ENCODE measurements around the gene ESPN. TPM values are rescaled to one million over a fixed set of nuclear protein-coding genes. Genes with fewer than 3 reads are reported as not detected.

Gene ESPN
- total RNA-seq, 2 experiments from 2014 or later, result not detected

DNA sequence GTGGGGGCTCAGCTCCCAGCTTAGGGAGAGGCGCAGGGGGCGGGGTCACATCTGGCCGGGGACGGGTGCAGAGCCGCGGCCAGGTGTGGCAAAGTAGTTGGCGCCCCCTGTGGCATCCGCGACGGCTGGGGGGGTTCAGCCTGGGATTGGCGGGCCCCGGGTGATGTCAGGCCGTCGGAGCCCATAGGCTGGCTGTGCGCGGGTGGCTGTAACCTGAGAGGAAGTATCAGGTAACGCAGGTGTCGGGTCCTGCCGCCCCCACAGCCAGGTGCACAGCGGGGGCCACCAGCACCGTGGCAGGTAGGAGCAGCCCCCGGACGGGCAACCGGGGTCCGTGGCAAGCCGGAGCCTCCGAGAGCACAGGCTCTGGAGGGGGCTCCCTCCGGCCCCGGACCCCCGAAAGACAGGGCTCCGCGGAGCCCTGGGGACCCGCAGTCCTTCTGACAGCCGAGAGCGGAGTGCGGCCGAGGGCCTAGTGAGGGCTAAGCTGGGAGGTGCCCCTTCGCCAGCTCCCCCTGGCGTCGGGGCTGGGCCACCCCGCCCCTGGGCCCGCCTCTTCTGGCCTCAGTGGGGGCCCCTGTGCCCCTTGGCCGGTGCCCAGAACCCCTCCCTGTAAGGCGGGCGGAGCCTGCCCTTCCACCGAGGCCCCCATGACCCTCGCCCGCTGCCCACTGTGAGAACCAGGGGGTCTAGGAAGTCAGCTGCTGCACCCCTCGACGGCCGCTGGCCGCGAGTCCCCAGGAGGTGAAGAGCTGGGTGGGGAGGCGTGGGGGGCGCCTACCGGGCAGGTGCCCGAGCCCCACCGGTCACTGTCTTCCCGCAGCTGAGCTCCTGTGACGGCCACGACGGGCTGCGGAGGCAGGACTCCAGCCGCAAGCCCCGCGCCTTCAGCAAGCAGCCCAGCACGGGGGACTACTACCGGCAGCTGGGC, 23.5 kb downstream of the ESPN start:
- H3K4me3 ChIP-seq (ENCODE audit: low read depth, low read length, poor library complexity, severe bottlenecking), result peak overlapping the region; percentile 57
- no peaks in the 10 kb centered on the region for H3K9me2 ChIP-seq (ENCODE audit: insufficient read depth, low read length)
- intact Hi-C loops (cut with micrococcal nuclease; ENCODE audit: unreplicated experiment), result no loop called here
- BruUV-seq (replicated peaks), result no TSS peak
- TF ChIP-seq EZH2phosphoT487 (IDR thresholded peaks at IDR 0.05; ENCODE audit: borderline replicate concordance, low read depth, low read length), result no peak
- TF ChIP-seq, protein P1, sequence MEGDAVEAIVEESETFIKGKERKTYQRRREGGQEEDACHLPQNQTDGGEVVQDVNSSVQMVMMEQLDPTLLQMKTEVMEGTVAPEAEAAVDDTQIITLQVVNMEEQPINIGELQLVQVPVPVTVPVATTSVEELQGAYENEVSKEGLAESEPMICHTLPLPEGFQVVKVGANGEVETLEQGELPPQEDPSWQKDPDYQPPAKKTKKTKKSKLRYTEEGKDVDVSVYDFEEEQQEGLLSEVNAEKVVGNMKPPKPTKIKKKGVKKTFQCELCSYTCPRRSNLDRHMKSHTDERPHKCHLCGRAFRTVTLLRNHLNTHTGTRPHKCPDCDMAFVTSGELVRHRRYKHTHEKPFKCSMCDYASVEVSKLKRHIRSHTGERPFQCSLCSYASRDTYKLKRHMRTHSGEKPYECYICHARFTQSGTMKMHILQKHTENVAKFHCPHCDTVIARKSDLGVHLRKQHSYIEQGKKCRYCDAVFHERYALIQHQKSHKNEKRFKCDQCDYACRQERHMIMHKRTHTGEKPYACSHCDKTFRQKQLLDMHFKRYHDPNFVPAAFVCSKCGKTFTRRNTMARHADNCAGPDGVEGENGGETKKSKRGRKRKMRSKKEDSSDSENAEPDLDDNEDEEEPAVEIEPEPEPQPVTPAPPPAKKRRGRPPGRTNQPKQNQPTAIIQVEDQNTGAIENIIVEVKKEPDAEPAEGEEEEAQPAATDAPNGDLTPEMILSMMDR (conservative IDR thresholded peaks at IDR 0.05; ENCODE audit: low read length), result peak; percentile 36; the same call in 1 of the 2 replicates
- no peaks in the 10 kb centered on the region for H3K9me3 ChIP-seq (ENCODE audit: low read length)
- H4K20me1 ChIP-seq (ENCODE audit: insufficient read depth, low read length), result no peaks in the 10 kb centered on the region
- peak overlapping the region; percentile 69 for H3K4me2 ChIP-seq (ENCODE audit: low read length)
- POLR2A ChIA-PET, result no interaction called here
- H2AFZ ChIP-seq (ENCODE audit: low read length), result no peak overlapping the region; the same call in 1 of the 2 replicates
- no peaks in the 10 kb centered on the region for H3K36me3 ChIP-seq (ENCODE audit: insufficient read depth, low read length)
- no peaks in the 10 kb centered on the region for H3K79me2 ChIP-seq (ENCODE audit: insufficient read depth, low read depth, low read length)
- H3K4me1 ChIP-seq (ENCODE audit: insufficient read depth, low read length, poor library complexity, severe bottlenecking), result peaks cover 12% of the 10 kb centered on the region
- no peak overlapping the region for H3K27ac ChIP-seq (ENCODE audit: low read depth, low read length, poor library complexity, severe bottlenecking)
- DNase-seq (ENCODE audit: low spot score), result peak; percentile 42
- CTCF ChIA-PET (ENCODE audit: unreplicated experiment), result interaction anchor here (0.7 kb wide), 1 partner anchor 530 kb away, joined by 3 read pairs; no protein-coding TSS in a partner anchor

- peaks cover 12% of the 10 kb centered on the region for H3K4me1 ChIP-seq (ENCODE audit: insufficient read depth, low read length, poor library complexity, severe bottlenecking)
- TF ChIP-seq EZH2phosphoT487 (IDR thresholded peaks at IDR 0.05; ENCODE audit: borderline replicate concordance, low read depth, low read length), result no peak
- TF ChIP-seq, protein P1 (conservative IDR thresholded peaks at IDR 0.05; ENCODE audit: low read length), result no peak
- H3K79me2 ChIP-seq (ENCODE audit: insufficient read depth, low read depth, low read length), result no peaks in the 10 kb centered on the region
- H2AFZ ChIP-seq (ENCODE audit: low read length), result no peak overlapping the region
- ChIA-PET POLR2A (interaction anchor here (0.6 kb wide), 1 partner anchor 29 kb away, joined by 3 read pairs; no protein-coding TSS in a partner anchor), CTCF (ENCODE audit: unreplicated experiment) (no interaction called here)
- H3K4me3 ChIP-seq (ENCODE audit: low read depth, low read length, poor library complexity, severe bottlenecking), result no peak overlapping the region
- H3K9me3 ChIP-seq (ENCODE audit: low read length), result no peaks in the 10 kb centered on the region
- H3K27ac ChIP-seq (ENCODE audit: low read depth, low read length, poor library complexity, severe bottlenecking), result no peak overlapping the region
- H3K9me2 ChIP-seq (ENCODE audit: insufficient read depth, low read length), result no peaks in the 10 kb centered on the region
- H3K36me3 ChIP-seq (ENCODE audit: insufficient read depth, low read length), result no peaks in the 10 kb centered on the region
- BruUV-seq (replicated peaks), result no TSS peak
- H4K20me1 ChIP-seq (ENCODE audit: insufficient read depth, low read length), result no peaks in the 10 kb centered on the region
- H3K4me2 ChIP-seq (ENCODE audit: low read length), result no peak overlapping the region
- DNase-seq (ENCODE audit: low spot score), result no peak
- intact Hi-C loops (cut with micrococcal nuclease; ENCODE audit: unreplicated experiment), result no loop called here
Observed at GRCh38 chr1:6448749-6449631, 24.4 kb downstream of the ESPN start.

Data from OCI-LY7 (cell line).